ENCODE data around the gene DCAF7.

The DCAF7 gene

DNA sequence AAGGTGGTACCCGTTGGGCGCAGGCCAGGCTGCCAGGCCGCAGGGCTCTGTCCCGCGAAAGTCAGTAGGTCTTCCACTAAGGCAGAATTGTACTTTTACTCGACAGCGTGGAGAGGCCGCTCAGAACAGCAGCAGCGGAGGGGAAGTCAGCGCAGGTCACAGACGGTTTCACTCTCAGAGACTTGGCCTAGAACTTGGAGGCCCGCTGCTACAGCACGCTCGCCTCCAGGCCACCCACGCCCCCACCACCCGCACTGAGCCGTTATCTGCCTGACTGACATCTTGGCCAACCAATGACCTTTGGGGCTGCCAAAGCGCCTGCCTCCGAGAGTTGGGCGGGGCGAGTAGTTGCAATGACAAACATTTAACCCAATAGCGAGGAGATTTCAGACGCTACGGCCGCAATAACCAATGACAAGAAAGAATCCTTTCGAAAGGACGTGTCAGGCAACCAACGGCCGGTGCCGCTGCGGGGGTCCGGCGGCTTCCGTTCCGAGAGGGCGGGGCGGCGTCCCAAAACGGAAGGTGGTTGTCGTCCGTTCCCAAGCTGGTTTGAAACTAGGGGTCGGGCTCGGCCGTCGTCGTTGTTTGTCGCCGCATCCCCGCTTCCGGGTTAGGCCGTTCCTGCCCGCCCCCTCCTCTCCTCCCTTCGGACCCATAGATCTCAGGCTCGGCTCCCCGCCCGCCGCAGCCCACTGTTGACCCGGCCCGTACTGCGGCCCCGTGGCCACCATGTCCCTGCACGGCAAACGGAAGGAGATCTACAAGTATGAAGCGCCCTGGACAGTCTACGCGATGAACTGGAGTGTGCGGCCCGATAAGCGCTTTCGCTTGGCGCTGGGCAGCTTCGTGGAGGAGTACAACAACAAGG is at the start of gene DCAF7:
Gene DCAF7, plus strand, starts transcription at position 532 of the 871 bp plus-strand sequence. Its CDS starts 201 bp downstream, at position 733.
- peak; percentile 99 for DNase-seq

GRCh38 chr17:63500543-63501390 is 49.5 kb upstream of the DCAF7 start:
- no peak for DNase-seq

GRCh38 chr17:63503341-63503705 is 47.0 kb upstream of the DCAF7 start:
- DNase-seq = no peak

DNA sequence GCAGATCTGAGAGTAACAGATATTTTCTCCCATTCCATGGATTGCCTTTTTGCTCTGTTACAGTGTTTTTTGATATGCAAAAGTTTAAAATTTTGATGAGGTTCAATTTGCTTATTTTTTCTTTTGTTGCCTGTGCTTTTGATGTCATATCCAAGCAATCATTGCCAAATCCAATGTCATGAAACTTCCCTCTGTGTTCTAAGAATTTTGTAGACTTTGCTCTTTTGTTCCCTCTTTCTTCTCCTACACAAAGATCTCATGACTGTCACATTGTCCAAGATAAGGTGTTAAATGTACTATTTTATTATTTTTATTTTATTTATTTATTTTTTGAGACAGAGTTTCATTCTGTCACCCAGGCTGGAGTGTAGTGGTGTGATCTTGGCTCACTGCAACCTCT is 46.0 kb upstream of the DCAF7 start:
- no peak for DNase-seq

DNA sequence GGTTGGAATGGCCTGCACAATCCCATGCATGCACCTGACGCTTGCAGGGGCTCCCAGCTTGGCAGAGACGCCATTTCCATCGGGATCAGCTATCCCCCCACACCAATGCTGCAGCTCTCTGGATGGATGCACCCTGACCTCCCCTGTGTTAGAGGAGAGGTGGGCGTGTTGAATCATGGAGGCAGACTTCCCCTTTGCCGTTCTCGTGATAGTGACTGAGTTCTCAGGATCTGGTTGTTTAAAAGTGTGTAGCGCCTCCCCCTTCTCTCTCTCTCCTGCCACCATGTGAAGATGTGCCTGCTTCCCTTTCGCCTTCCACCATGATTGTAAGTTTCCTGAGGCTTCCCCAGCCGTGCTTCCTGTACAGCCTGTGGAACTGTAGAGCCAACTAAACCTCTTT is 44.9 kb upstream of the DCAF7 start:
- DNase-seq = no peak

DNA sequence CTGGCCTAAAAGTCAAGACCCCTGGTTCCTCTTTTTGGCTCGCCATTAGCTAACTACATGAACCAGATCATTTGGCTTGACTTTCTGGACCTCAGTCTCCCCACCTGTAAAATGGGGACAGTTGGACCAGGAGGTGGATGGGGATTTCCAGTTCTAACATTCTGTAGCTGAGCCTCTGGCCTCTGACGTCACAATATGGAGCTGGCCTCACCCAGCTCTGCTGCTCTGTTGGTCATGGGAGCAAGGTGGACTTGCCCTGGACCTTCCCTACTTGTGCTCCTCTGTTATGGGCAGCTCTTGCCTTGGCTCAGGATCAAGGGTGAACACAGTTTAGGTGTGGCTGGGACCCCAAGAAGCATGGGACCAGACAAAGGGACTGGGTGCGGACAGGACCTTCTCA is 43.6 kb upstream of the DCAF7 start:
- no peak for DNase-seq

DNA sequence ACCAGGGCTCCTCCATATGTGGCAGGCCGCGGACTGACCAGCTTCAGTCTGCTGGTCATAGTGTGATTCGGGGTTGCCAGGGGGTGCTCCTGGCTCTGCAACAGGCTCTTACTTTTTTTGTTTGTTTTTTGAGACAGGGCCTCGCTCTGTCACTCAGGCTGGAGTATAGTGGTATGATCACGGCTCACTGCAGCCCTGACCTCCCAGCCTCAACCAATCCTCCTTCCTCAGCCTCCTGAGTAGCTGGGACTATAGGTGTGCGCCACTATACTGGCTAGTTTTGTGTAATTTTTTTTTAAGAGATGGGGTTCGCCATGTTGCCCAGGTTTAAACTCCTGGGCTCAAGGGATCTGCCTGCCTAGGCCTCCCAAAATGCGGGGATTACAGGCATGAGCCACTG is 38.9 kb upstream of the DCAF7 start:
- no peak for DNase-seq

GRCh38 chr17:63512388-63512787 is 37.9 kb upstream of the DCAF7 start:
- no peak for DNase-seq

- no peak for DNase-seq
Observed at GRCh38 chr17:63512896-63513644, 37.2 kb upstream of the DCAF7 start.

- DNase-seq = no peak
Observed at GRCh38 chr17:63514477-63514876, 35.8 kb upstream of the DCAF7 start.

- DNase-seq = no peak
Observed at GRCh38 chr17:63514974-63515373, 35.3 kb upstream of the DCAF7 start.

GRCh38 chr17:63515426-63515825 is 34.9 kb upstream of the DCAF7 start:
- no peak for DNase-seq

DNA sequence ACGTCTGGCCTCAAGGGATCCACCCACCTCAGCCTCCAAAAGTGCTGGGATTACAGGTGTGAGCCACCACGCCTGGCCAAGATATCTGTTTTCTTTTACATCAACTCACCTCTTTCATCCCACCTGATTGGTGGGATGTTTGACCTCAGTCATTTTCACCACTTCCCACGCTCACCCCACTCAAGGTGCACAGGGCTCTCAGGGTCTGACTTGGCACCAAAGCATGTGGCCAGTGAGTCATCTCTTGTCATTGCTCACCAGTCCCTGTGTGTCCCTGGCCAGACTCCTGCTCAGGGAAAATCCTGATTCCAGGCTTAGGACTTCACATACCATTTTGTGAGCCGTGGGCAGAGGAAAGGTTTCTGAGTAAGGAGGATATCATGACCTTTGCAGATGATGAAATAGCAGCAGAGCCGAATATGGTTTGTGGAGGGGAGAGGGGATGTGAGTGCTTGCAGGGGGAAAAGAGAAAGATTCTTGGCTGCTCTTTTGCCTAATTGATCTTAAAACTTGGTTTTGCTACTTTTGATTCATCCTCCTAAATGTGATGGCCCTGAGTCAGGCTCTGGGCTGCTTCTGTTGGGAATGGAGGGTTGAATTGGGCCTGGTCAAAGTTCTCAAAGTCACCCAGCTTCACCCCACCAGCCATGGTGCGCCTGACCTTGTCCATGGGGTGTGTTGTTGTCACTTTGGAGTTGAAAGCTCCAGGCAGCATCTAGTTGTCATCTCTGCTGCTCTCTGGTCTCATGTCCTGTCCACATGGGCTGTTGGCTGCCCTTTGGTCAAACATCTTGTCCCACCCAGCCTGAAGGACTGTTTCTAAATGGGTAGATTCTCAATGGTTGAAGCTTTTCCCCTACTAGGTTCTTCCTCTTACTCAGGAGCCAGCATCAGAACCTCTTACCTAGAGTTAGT is 33.1 kb upstream of the DCAF7 start:
- no peak for DNase-seq

DNA sequence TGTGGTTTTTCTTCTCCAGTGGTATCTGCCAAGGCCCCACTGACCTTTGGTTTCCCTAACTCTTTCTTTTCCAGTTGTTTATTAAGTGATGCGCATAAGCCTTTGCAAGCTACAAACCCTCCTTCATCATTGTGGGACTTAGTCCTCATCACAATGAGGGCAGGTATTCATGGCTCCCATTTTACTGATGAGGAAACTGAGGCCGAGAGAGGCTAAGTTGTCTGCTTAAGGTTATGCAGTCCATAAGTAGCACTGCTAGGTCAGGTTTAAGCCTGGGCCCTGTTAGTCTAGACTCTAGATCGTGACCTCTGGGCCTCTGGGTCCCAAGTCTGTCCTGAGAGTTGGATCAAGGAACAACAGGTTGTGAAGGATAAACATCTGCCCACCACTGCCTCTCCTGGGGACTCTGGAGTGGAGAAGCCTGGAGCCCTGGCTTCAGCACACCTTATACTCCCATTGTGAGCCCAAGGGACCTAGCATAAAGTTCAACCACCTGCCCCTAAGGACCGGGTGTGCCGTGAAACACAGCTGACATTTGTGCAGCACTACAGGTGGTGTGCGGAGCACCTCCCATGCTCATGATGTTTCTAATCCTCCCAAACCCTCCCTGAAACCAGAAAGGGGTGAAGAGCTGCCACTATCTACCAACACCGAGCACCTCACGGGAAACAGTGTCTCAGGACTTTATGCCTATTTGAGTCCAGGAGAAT is 32.3 kb upstream of the DCAF7 start:
- DNase-seq = no peak

- peak in 1 of 2 experiments; percentile 26 for DNase-seq
Observed at GRCh38 chr17:63519116-63519881, 31.0 kb upstream of the DCAF7 start.

DNA sequence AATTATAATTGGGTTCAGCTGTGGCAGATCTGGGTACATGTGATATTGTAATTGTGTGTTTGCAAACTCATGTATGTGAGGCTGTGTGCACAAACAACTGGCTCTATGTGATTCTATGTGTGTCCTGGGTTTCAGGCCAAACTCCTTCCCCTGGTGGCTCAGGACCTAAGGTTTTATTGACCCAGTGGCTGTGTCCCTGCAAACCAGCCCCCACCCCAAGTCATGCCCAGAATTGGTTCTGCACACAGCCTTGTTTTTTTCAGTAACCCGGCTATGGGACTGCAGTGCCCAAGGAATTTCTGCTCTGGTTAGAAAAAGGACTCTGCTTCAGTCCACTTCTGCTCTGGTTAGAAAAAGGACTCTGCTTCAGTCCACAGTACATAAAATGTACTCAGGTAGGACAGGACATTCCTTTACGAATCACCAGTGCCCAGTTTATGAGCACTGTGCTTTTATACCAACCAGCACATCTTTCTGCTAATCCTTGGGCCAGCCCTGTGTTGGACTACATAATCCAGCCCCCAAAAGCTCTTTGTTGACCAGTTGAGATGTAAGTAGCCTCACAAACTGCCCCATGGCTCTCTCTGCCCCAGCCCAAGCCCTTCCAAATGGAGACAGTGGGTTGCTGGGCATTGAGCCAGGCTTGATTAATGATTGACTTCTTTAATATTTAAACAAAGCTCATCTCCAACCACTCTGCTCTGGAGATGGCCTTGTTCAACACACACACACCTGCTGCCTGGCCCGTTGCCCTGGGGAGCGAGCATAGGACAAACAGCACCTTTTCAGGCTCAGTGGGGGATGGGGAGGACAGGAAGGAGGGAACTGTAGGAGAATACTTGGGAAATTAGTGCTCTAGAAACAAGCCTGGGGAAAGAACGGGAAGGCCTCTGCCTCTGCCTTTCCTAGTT is 30.1 kb upstream of the DCAF7 start:
- DNase-seq = peak; percentile 97 to 98

DNA sequence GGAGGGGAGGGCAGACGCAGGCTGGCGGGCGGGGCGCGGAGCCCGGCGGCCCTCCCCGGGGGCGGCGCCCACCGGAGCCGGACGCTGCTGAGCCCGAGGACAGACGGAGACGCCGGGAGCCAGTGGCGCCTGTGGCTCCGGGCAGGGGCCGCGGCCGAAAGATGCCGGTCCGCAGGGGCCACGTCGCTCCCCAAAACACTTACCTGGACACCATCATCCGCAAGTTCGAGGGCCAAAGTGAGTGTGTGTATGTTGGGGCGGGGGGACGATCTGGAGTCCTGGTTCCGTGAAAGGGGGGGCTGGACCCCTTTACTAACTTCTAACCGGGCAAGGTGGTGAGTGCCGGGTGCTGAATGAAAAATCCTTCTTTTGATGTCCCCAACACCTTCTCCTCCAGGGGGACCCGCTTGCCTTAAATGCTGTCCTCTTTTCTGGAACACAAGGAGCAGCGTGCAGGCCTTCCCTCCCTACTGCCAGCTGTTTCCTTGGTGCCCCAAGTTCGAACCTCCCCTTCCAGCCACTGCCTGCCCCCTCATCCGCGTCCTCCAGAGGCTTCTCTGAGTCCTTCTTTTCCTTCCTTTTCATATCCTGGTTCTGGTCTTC is 26.9 kb upstream of the DCAF7 start, which contains the start of gene KCNH6:
Gene KCNH6, plus strand, starts transcription at position 106 of the 603 bp plus-strand sequence. Its CDS starts 56 bp downstream, at position 162.
- no peak for DNase-seq

GRCh38 chr17:63524051-63524450 is 26.2 kb upstream of the DCAF7 start:
- DNase-seq = no peak
